IMR-90 (cell line): ENCODE data around the gene DNAAF3. TPM values are rescaled to one million over a fixed set of nuclear protein-coding genes. Genes with fewer than 3 reads are reported as not detected.

ENCODE experiments used
- ATAC-seq: fragments of 200-7000 bp; cut with Tn5 transposase; 2 replicates; pipeline ENCODE4 v1.9.1; 2020; ENCODE audit warnings: low read depth, mild to moderate bottlenecking, moderate library complexity
- BruUV-seq: library from RNA; stranded (reverse); fragments of 400-500 nt; replicated peaks from 2 replicates; lab custom pipeline; 2021; lab: Mats Ljungman, UMichigan
- CTCF ChIA-PET: fragments of 300-600 bp; formaldehyde crosslinking; extraction: SDS; loops from one replicate; lab custom pipeline; 2021; ENCODE audit warnings: antibody characterized with exemption; lab: Yijun Ruan, JAX
- POLR2A ChIA-PET: fragments of 300-600 bp; sonication (Branson Sonifier 250); formaldehyde crosslinking; loops from one replicate; lab custom pipeline; 2022; ENCODE audit warnings: antibody characterized with exemption; ENCODE audit not compliant: unreplicated experiment; lab: Charles Lee
- DNase-seq: peaks from one replicate; pipeline ENCODE4 v3.0.0; 2013
- H2AFZ ChIP-seq: replicated peaks from 2 replicates; pipeline ENCODE3; 2013; ENCODE audit warnings: low read length, mild to moderate bottlenecking; ENCODE audit not compliant: poor library complexity
- H2AK5ac ChIP-seq: 2 replicates; pipeline ENCODE4 v1.6.1; 2013; ENCODE audit warnings: low read depth, low read length, inconsistent platforms
- H2AK9ac ChIP-seq: replicated peaks from 2 replicates; pipeline ENCODE3; 2013; ENCODE audit warnings: mild to moderate bottlenecking, low read depth, low read length, moderate library complexity; ENCODE audit not compliant: poor library complexity
- H2BK120ac ChIP-seq: 2 replicates; pipeline ENCODE4 v1.6.1; 2013; ENCODE audit warnings: low read depth, low read length, inconsistent platforms
- H2BK15ac ChIP-seq: 3 replicates; pipeline ENCODE4 v1.6.1; 2013; ENCODE audit warnings: low read depth, low read length, inconsistent platforms
- H2BK20ac ChIP-seq: 2 replicates; pipeline ENCODE4 v1.6.1; 2013; ENCODE audit warnings: low read depth, mild to moderate bottlenecking, inconsistent platforms, low read length, moderate library complexity
- H2BK5ac ChIP-seq: 2 replicates; pipeline ENCODE4 v1.6.1; 2013; ENCODE audit warnings: mild to moderate bottlenecking, low read depth, low read length, inconsistent platforms; ENCODE audit not compliant: poor library complexity, severe bottlenecking
- H3K14ac ChIP-seq: replicated peaks from 2 replicates; pipeline ENCODE4 v1.6.1; 2013; ENCODE audit warnings: low read depth, low read length, inconsistent platforms
- H3K18ac ChIP-seq: 2 replicates; pipeline ENCODE4 v1.6.1; 2013; ENCODE audit warnings: low read depth, low read length, control low read depth
- H3K23ac ChIP-seq: 2 replicates; pipeline ENCODE4 v1.6.1; 2013; ENCODE audit warnings: low read depth, low read length, inconsistent platforms
- H3K27ac ChIP-seq: 2 replicates; pipeline ENCODE4 v1.5.1; 2013; ENCODE audit warnings: mild to moderate bottlenecking, control low read depth, low read length; ENCODE audit not compliant: insufficient read depth
- H3K27me3 ChIP-seq: 2 replicates; pipeline ENCODE4 v1.6.1; 2013; ENCODE audit warnings: low read length; ENCODE audit not compliant: control insufficient read depth, insufficient read depth
- H3K36me3 ChIP-seq: 2 replicates; pipeline ENCODE4 v1.6.1; 2013; ENCODE audit warnings: low read length, mixed read lengths; ENCODE audit not compliant: control insufficient read depth, insufficient read depth
- H3K4ac ChIP-seq: 2 replicates; pipeline ENCODE4 v1.6.1; 2013; ENCODE audit warnings: low read depth, low read length, inconsistent platforms
- H3K4me1 ChIP-seq: 2 replicates; pipeline ENCODE4 v1.6.1; 2013; ENCODE audit warnings: low read length, mixed read lengths; ENCODE audit not compliant: control insufficient read depth, insufficient read depth
- H3K4me2 ChIP-seq: 2 replicates; pipeline ENCODE4 v1.6.1; 2013; ENCODE audit warnings: low read depth, mild to moderate bottlenecking, control low read depth, low read length, moderate library complexity
- H3K4me3 ChIP-seq: 2 replicates; pipeline ENCODE4 v1.5.1; 2013; ENCODE audit warnings: low read depth, mild to moderate bottlenecking, control low read depth, low read length, moderate library complexity; ENCODE audit not compliant: insufficient read depth
- H3K56ac ChIP-seq: 2 replicates; pipeline ENCODE4 v1.6.1; 2013; ENCODE audit warnings: low read length, inconsistent platforms; ENCODE audit not compliant: insufficient read depth; ENCODE audit errors: extremely low read depth
- H3K79me1 ChIP-seq, 2 experiments: 2 replicates each; pipeline ENCODE4 v1.6.1; 2013; ENCODE audit warnings: low read length in 2 of 2, inconsistent platforms in 1 of 2, low read depth in 1 of 2
- H3K9ac ChIP-seq: 2 replicates; pipeline ENCODE4 v1.6.1; 2013; ENCODE audit warnings: low read depth, low read length, control low read depth
- H3K9me1 ChIP-seq: 2 replicates; pipeline ENCODE4 v1.6.1; 2013; ENCODE audit warnings: low read length, inconsistent platforms; ENCODE audit not compliant: insufficient read depth
- H3K9me3 ChIP-seq: 2 replicates; pipeline ENCODE4 v1.6.1; 2013; ENCODE audit warnings: low read length; ENCODE audit not compliant: control insufficient read depth, insufficient read depth
- H4K20me1 ChIP-seq: 2 replicates; pipeline ENCODE4 v1.6.1; 2013; ENCODE audit warnings: low read length, inconsistent platforms; ENCODE audit not compliant: insufficient read depth
- H4K5ac ChIP-seq: 2 replicates; pipeline ENCODE4 v1.6.1; 2013; ENCODE audit warnings: mild to moderate bottlenecking, low read depth, low read length, control low read depth
- H4K8ac ChIP-seq, 2 experiments: 2 replicates each; pipeline ENCODE4 v1.6.1; 2013; ENCODE audit warnings: low read depth in 2 of 2, low read length in 2 of 2, control low read depth in 1 of 2, inconsistent platforms in 1 of 2
- H4K91ac ChIP-seq: 2 replicates; pipeline ENCODE4 v1.6.1; 2013; ENCODE audit warnings: low read depth, low read length, inconsistent platforms; ENCODE audit not compliant: insufficient read depth
- BHLHE40 ChIP-seq: fragments of 150-350 bp; IDR thresholded peaks from 2 replicates; pipeline ENCODE4 v1.6.1; 2016; ENCODE audit warnings: mild to moderate bottlenecking, low read depth, low read length
- CEBPB ChIP-seq: IDR thresholded peaks from 2 replicates; pipeline ENCODE4 v1.6.1; 2012; ENCODE audit warnings: low read depth, low read length, improper control_type of control experiment
- CHD1 ChIP-seq: IDR thresholded peaks from 2 replicates; pipeline ENCODE4 v1.6.1; 2012; ENCODE audit warnings: low read depth, low read length, improper control_type of control experiment
- CTCF ChIP-seq: conservative IDR thresholded peaks from 2 replicates; pipeline ENCODE4 v1.5.1; 2012; ENCODE audit warnings: mild to moderate bottlenecking, low read depth, low read length, improper control_type of control experiment
- ELK1 ChIP-seq: fragments of 150-350 bp; IDR thresholded peaks from 2 replicates; pipeline ENCODE4 v1.6.1; 2016; ENCODE audit warnings: low read depth, mild to moderate bottlenecking, low read length, moderate library complexity, borderline replicate concordance
- FOS ChIP-seq: fragments of 150-350 bp; IDR thresholded peaks from 2 replicates; pipeline ENCODE4 v1.6.1; 2016; ENCODE audit warnings: low read depth, low read length
- MAFK ChIP-seq: IDR thresholded peaks from 2 replicates; pipeline ENCODE4 v1.6.1; 2012; ENCODE audit warnings: low read depth, low read length, improper control_type of control experiment
- MAZ ChIP-seq: IDR thresholded peaks from 2 replicates; pipeline ENCODE4 v1.6.1; 2012; ENCODE audit warnings: low read depth, mild to moderate bottlenecking, low read length, improper control_type of control experiment, moderate library complexity, borderline replicate concordance
- MXI1 ChIP-seq: IDR thresholded peaks from 2 replicates; pipeline ENCODE4 v1.6.1; 2012; ENCODE audit warnings: low read depth, mild to moderate bottlenecking, low read length, moderate library complexity, borderline replicate concordance
- NFE2L2 ChIP-seq: fragments of 150-350 bp; IDR thresholded peaks from 2 replicates; pipeline ENCODE4 v1.6.1; 2016; ENCODE audit warnings: low read depth, mild to moderate bottlenecking, low read length
- POLR2A ChIP-seq: IDR thresholded peaks from 2 replicates; pipeline ENCODE4 v1.6.1; 2012; ENCODE audit warnings: mild to moderate bottlenecking, low read depth, low read length
- RAD21 ChIP-seq: IDR thresholded peaks from 2 replicates; pipeline ENCODE4 v1.6.1; 2012; ENCODE audit warnings: low read length, improper control_type of control experiment
- RCOR1 ChIP-seq: IDR thresholded peaks from 2 replicates; pipeline ENCODE4 v1.6.1; 2012; ENCODE audit warnings: mild to moderate bottlenecking, low read length, improper control_type of control experiment; ENCODE audit not compliant: insufficient replicate concordance
- RFX5 ChIP-seq: IDR thresholded peaks from 2 replicates; pipeline ENCODE4 v1.8.0; 2012; ENCODE audit warnings: low read depth, mild to moderate bottlenecking, low read length, moderate library complexity
- SMC3 ChIP-seq: fragments of 150-350 bp; IDR thresholded peaks from 2 replicates; pipeline ENCODE4 v1.6.1; 2016; ENCODE audit warnings: low read depth, mild to moderate bottlenecking, antibody characterized with exemption, low read length, moderate library complexity
- USF2 ChIP-seq: fragments of 150-350 bp; IDR thresholded peaks from 2 replicates; pipeline ENCODE4 v1.6.1; 2017; ENCODE audit warnings: mild to moderate bottlenecking, antibody characterized with exemption, low read length, low read depth
- WGBS, 2 experiments: methylation state at CpG; one replicate each; pipeline versions ENCODE4 v1.1.5 to v1.1.7; 2013; ENCODE audit warnings: missing lambda C conversion rate in 2 of 2; ENCODE audit not compliant: insufficient read length in 1 of 2; ENCODE audit errors: extremely low coverage in 2 of 2; 5-methylcytosine and 5-hydroxymethylcytosine counted together
- dilution Hi-C: fragments of 300-500 bp; cut with HindIII; formaldehyde crosslinking; loops from one replicate; pipeline ENCODE4 v1.14.3; 2018; ENCODE audit warnings: low sequenced_read_pairs; ENCODE audit not compliant: unreplicated experiment
- in situ Hi-C: fragments of 300-500 bp; cut with MboI; formaldehyde crosslinking; loops from 3 replicates; pipeline ENCODE4 v1.14.3; 2019; ENCODE audit warnings: low sequenced_read_pairs, inconsistent platforms, mixed read lengths
- intact Hi-C: fragments of 100-400 bp; cut with micrococcal nuclease; formaldehyde crosslinking; loops from 2 replicates; pipeline ENCODE4 v1.10.0; 2022
- polyA plus RNA-seq, 3 experiments: library from polyadenylated mRNA; depleted of rRNA; stranded (reverse); fragments of >200 nt; gene quantifications; 2 replicates each; pipeline ENCODE4 v1.2.3, GENCODE V29; 2012; ENCODE audit warnings: low replicate concordance in 1 of 3
- total RNA-seq: library from RNA; depleted of rRNA; stranded (reverse); fragments of >200 nt; gene quantifications from 2 replicates; pipeline ENCODE4 v1.2.3, GENCODE V29; 2012

DNAAF3 gene
- total and polyA plus RNA-seq, 2 of the 4 experiments (the other 2 are of a cell fraction) = 0.34 TPM; not detected in 1

- Histone ChIP-seq H3K4ac (no peak overlapping the region), H2AK9ac (peak overlapping the region; percentile 38), H4K8ac (peak overlapping the region in 1 of 2 experiments; percentile 98; a peak in 2 of 4 replicates), H3K9me3 (no peaks in the 10 kb centered on the region), H3K27ac (no peak overlapping the region), H4K91ac (no peak overlapping the region), H3K4me1 (peaks cover 7% of the 10 kb centered on the region), H3K36me3 (no peaks in the 10 kb centered on the region), H3K23ac (no peak overlapping the region), H2AFZ (peak overlapping the region; percentile 95), H4K5ac (no peak overlapping the region; the same call in 1 of the 2 replicates), H3K4me2 (no peak overlapping the region), H3K9me1 (0 out of 2 replicates have a peak, but pooled peaks cover 4% of the 10 kb centered on the region), H3K14ac (no peak overlapping the region), H2BK20ac (no peak overlapping the region), H3K27me3 (peaks cover 6% of the 10 kb centered on the region), H4K20me1 (peaks cover 30% of the 10 kb centered on the region), H3K4me3 (no peak overlapping the region), H2BK15ac (no peak overlapping the region), H2BK5ac (no peak overlapping the region), H3K56ac (no peak overlapping the region), H2AK5ac (no peak overlapping the region), H3K9ac (no peak overlapping the region), H3K18ac (no peak overlapping the region), H3K79me1 (peaks cover 11 to 25% of the 10 kb centered on the region in 2 experiments; a peak in 3 of 4 replicates), H2BK120ac (no peak overlapping the region)
- no CpG with 5 or more reads among the region's 14 CpGs for WGBS, 2 experiments
- POLR2A ChIA-PET = no interaction called here
- BruUV-seq = no TSS peak
- CTCF ChIA-PET = no interaction called here
- intact Hi-C loops = no loop called here
- TF ChIP-seq CHD1 = no peak
- no peak for TF ChIP-seq FOS
- no peak for TF ChIP-seq NFE2L2
- TF ChIP-seq MXI1 = no peak
- no peak for TF ChIP-seq RFX5
- no peak for TF ChIP-seq RCOR1
- TF ChIP-seq RAD21 = no peak
- TF ChIP-seq CTCF = no peak
- TF ChIP-seq CEBPB = no peak
- no peak for TF ChIP-seq SMC3
- TF ChIP-seq MAZ = no peak
- no peak for TF ChIP-seq ELK1
- no peak for TF ChIP-seq POLR2A
- TF ChIP-seq MAFK = no peak
- no peak for TF ChIP-seq BHLHE40
- no peak for TF ChIP-seq USF2
- no peak for DNase-seq
- no peak for ATAC-seq
- dilution Hi-C loops = no loop called here
- in situ Hi-C loops = loop anchor here (25.0 kb wide), 1 partner anchor 518 kb away; the partner anchor contains the start of genes CCDC106, ZNF580 and ZNF581
Observed at GRCh38 chr19:55119053-55119452, 47.4 kb downstream of the DNAAF3 start.
